GM19324 (cell line): ENCODE results near the gene NKD1.

Source experiments
- ATAC-seq: cut with Tn5 transposase; IDR thresholded peaks from one replicate; pipeline ENCODE4 v1.9.1; 2021; ENCODE audit warnings: mild to moderate bottlenecking, moderate library complexity; ENCODE audit not compliant: unreplicated experiment, low FRiP score

NKD1 gene

GRCh38 chr16:50622643-50623369 is 74.6 kb downstream of the NKD1 start:
- no peak for ATAC-seq

- no peak for ATAC-seq
These were observed 76.3 kb downstream of the NKD1 start for GRCh38 chr16:50624449-50624970.

- no peak for ATAC-seq
These were observed 77.2 kb downstream of the NKD1 start for GRCh38 chr16:50625374-50625773.

GRCh38 chr16:50626868-50627267 is 78.7 kb downstream of the NKD1 start:
- no peak for ATAC-seq

- no peak for ATAC-seq
These were observed 79.2 kb downstream of the NKD1 start for GRCh38 chr16:50627419-50627818.

GRCh38 chr16:50628156-50628802 is 80.1 kb downstream of the NKD1 start:
- no peak for ATAC-seq

- ATAC-seq = no peak
These were observed 81.1 kb downstream of the NKD1 start for GRCh38 chr16:50629334-50629733.

- no peak for ATAC-seq
These were observed 82.3 kb downstream of the NKD1 start for GRCh38 chr16:50630394-50631020.

- no peak for ATAC-seq
These were observed 83.2 kb downstream of the NKD1 start for GRCh38 chr16:50631249-50631984.

GRCh38 chr16:50631985-50632576 is 83.9 kb downstream of the NKD1 start:
- no peak for ATAC-seq

- no peak for ATAC-seq
These were observed 85.0 kb downstream of the NKD1 start for GRCh38 chr16:50632927-50633800.

- no peak for ATAC-seq
These were observed 85.9 kb downstream of the NKD1 start for GRCh38 chr16:50634090-50634489.

- no peak for ATAC-seq
These were observed 86.8 kb downstream of the NKD1 start for GRCh38 chr16:50634947-50635346.

- no peak for ATAC-seq
These were observed 87.6 kb downstream of the NKD1 start for GRCh38 chr16:50635505-50636392.

GRCh38 chr16:50636753-50637374 is 88.7 kb downstream of the NKD1 start:
- ATAC-seq = no peak

GRCh38 chr16:50637716-50638602 is 89.8 kb downstream of the NKD1 start:
- no peak for ATAC-seq
